CD4-positive, alpha-beta memory T cell (primary cell): ENCODE measurements around the gene OR51S1. TPM values are rescaled to one million over a fixed set of nuclear protein-coding genes. Genes with fewer than 3 reads are reported as not detected.
A peak's percentile ranks its signal among the peaks of the same experiment; 100 is the strongest.

Experiments used
- CTCF ChIA-PET: fragments of 350-600 bp; sonication (Branson Sonifier 250); formaldehyde crosslinking; loops from one replicate; lab custom pipeline; 2021; ENCODE audit warnings: inconsistent platforms; ENCODE audit not compliant: partially characterized antibody; lab: Charles Lee
- POLR2A ChIA-PET: fragments of 350-600 bp; sonication (Branson Sonifier 250); formaldehyde crosslinking; loops from one replicate; lab custom pipeline; 2021; ENCODE audit not compliant: partially characterized antibody; lab: Charles Lee
- DNase-seq, 5 donors: peaks; one replicate each; pipeline versions ENCODE4 v3.0.0 to v3.0.0-alpha.2; 2020 to 2022; ENCODE audit warnings: mixed read lengths in 1 of 5
- H3K27ac ChIP-seq: one replicate; pipeline ENCODE4 v1.7.0; 2013; ENCODE audit warnings: low read depth, low read length
- H3K27me3 ChIP-seq: 2 replicates; pipeline ENCODE4 v1.7.0; 2013; ENCODE audit warnings: mild to moderate bottlenecking, low read length, moderate library complexity; ENCODE audit not compliant: insufficient read depth
- H3K36me3 ChIP-seq: 2 replicates; pipeline ENCODE4 v1.7.0; 2013; ENCODE audit warnings: mild to moderate bottlenecking, low read length, moderate library complexity; ENCODE audit not compliant: insufficient read depth
- H3K4me1 ChIP-seq: 2 replicates; pipeline ENCODE4 v1.7.0; 2013; ENCODE audit warnings: mild to moderate bottlenecking, low read length, moderate library complexity; ENCODE audit not compliant: insufficient read depth
- H3K4me3 ChIP-seq, 2 donors: one replicate each; pipeline ENCODE4 v1.7.0; 2013; ENCODE audit warnings: low read length in 2 of 2, mild to moderate bottlenecking in 1 of 2
- H3K9me3 ChIP-seq, 2 donors: one replicate each; pipeline ENCODE4 v1.7.0; 2013; ENCODE audit warnings: low read length in 2 of 2, control low read depth in 1 of 2; ENCODE audit not compliant: control insufficient read depth in 1 of 2
- H3K27ac Mint-ChIP-seq, 7 donors: one replicate each; pipeline ENCODE4 v1.8.0; 2020 to 2021; ENCODE audit warnings: mixed read lengths in 7 of 7, mild to moderate bottlenecking in 6 of 7, inconsistent platforms in 3 of 7, moderate library complexity in 3 of 7
- H3K27me3 Mint-ChIP-seq, 2 donors: one replicate each; pipeline ENCODE4 v1.8.0; 2020 to 2021; ENCODE audit warnings: mixed read lengths in 2 of 2
- H3K36me3 Mint-ChIP-seq, 2 donors: one replicate each; pipeline ENCODE4 v1.8.0; 2020 to 2021; ENCODE audit warnings: mixed read lengths in 2 of 2, inconsistent platforms in 1 of 2, mild to moderate bottlenecking in 1 of 2
- H3K4me1 Mint-ChIP-seq, 4 donors: one replicate each; pipeline ENCODE4 v1.8.0; 2020 to 2021; ENCODE audit warnings: mixed read lengths in 4 of 4, mild to moderate bottlenecking in 1 of 4
- H3K4me3 Mint-ChIP-seq, 8 donors: one replicate each; pipeline ENCODE4 v1.8.0; 2020 to 2021; ENCODE audit warnings: mixed read lengths in 8 of 8, mild to moderate bottlenecking in 7 of 8, moderate library complexity in 6 of 8, inconsistent platforms in 3 of 8
- H3K9me3 Mint-ChIP-seq, 8 donors: one replicate each; pipeline ENCODE4 v1.8.0; 2020 to 2021; ENCODE audit warnings: mixed read lengths in 8 of 8, mild to moderate bottlenecking in 5 of 8, inconsistent platforms in 3 of 8, moderate library complexity in 1 of 8
- intact Hi-C: fragments of 100-400 bp; cut with micrococcal nuclease; formaldehyde crosslinking; loops from one replicate; pipeline ENCODE4 v1.15.1; 2023
- polyA plus RNA-seq, 2 donors: library from polyadenylated mRNA; unstranded; fragments of 300-500 nt; fragmentation: Illumina TruSeq; gene quantifications; one replicate each; pipeline ENCODE4 v1.2.3, GENCODE V29; 2021
- total RNA-seq, 2 experiments: library from RNA; stranded (reverse); gene quantifications; one replicate each; pipeline ENCODE4 v1.2.3, GENCODE V29; 2021

Gene OR51S1
- total and polyA plus RNA-seq, 4 experiments from 2014 or later = not detected

- CTCF ChIA-PET = no interaction called here
These were observed 9.0 kb downstream of the OR51S1 start for GRCh38 chr11:4839851-4840549.

GRCh38 chr11:4830909-4831308 is 18.1 kb downstream of the OR51S1 start:
- intact Hi-C loops = no loop called here
- Histone ChIP-seq H3K4me1 (no peaks in the 10 kb centered on the region), H3K27me3 (no peaks in the 10 kb centered on the region), H3K4me3 (no peak overlapping the region), H3K36me3 (no peaks in the 10 kb centered on the region), H3K9me3 (no peaks in the 10 kb centered on the region), H3K27ac (no peak overlapping the region)
- Mint-ChIP-seq H3K4me3 (no peak overlapping the region), H3K4me1 (no peaks in the 10 kb centered on the region), H3K27ac (no peak overlapping the region), H3K36me3 (no peaks in the 10 kb centered on the region), H3K27me3 (peaks cover 0 to 3% of the 10 kb centered on the region in 2 donors), H3K9me3 (peaks cover 0 to 3% (median 0%) of the 10 kb centered on the region in 8 donors)
- POLR2A ChIA-PET = no interaction called here
- CTCF ChIA-PET = no interaction called here
- DNase-seq = no peak

More at GRCh38 chr11:4839851-4840549, 9.0 kb downstream of the OR51S1 start:
- Histone ChIP-seq H3K9me3 (no peaks in the 10 kb centered on the region), H3K27ac (no peak overlapping the region), H3K4me3 (no peak overlapping the region), H3K36me3 (no peaks in the 10 kb centered on the region), H3K4me1 (no peaks in the 10 kb centered on the region), H3K27me3 (no peaks in the 10 kb centered on the region)
- H3K4me3 Mint-ChIP-seq = no peak overlapping the region
- no peaks in the 10 kb centered on the region for H3K36me3 Mint-ChIP-seq
- no peak for DNase-seq
- H3K9me3 Mint-ChIP-seq = peaks cover 0 to 2% (median 0%) of the 10 kb centered on the region in 8 donors
- intact Hi-C loops = no loop called here
- no peak overlapping the region for H3K27ac Mint-ChIP-seq
- peaks cover 0 to 4% of the 10 kb centered on the region in 2 donors for H3K27me3 Mint-ChIP-seq
- no peaks in the 10 kb centered on the region for H3K4me1 Mint-ChIP-seq
- POLR2A ChIA-PET = no interaction called here

- Mint-ChIP-seq H3K9me3 (peaks cover 0 to 3% (median 0%) of the 10 kb centered on the region in 8 donors), H3K4me1 (no peaks in the 10 kb centered on the region), H3K36me3 (no peaks in the 10 kb centered on the region), H3K4me3 (no peak overlapping the region), H3K27me3 (peaks cover 0 to 2% of the 10 kb centered on the region in 2 donors), H3K27ac (no peak overlapping the region)
- Histone ChIP-seq H3K9me3 (no peaks in the 10 kb centered on the region), H3K27ac (no peak overlapping the region), H3K4me3 (no peak overlapping the region), H3K4me1 (no peaks in the 10 kb centered on the region), H3K27me3 (no peaks in the 10 kb centered on the region), H3K36me3 (no peaks in the 10 kb centered on the region)
- POLR2A ChIA-PET = no interaction called here
- intact Hi-C loops = no loop called here
- no peak for DNase-seq
- CTCF ChIA-PET = no interaction called here
These were observed 18.7 kb downstream of the OR51S1 start for GRCh38 chr11:4830346-4830745.

GRCh38 chr11:4826425-4826824 is 22.6 kb downstream of the OR51S1 start:
- no peaks in the 10 kb centered on the region for H3K9me3 ChIP-seq
- no peaks in the 10 kb centered on the region for H3K36me3 Mint-ChIP-seq
- no peaks in the 10 kb centered on the region for H3K27me3 ChIP-seq
- H3K4me1 ChIP-seq = no peaks in the 10 kb centered on the region
- peaks cover 0 to 2% of the 10 kb centered on the region in 2 donors for H3K27me3 Mint-ChIP-seq
- H3K4me3 ChIP-seq = no peak overlapping the region
- H3K4me1 Mint-ChIP-seq = no peaks in the 10 kb centered on the region
- H3K9me3 Mint-ChIP-seq = peaks cover 0 to 4% (median 0%) of the 10 kb centered on the region in 8 donors
- no peak for DNase-seq
- intact Hi-C loops = no loop called here
- no peak overlapping the region for H3K27ac ChIP-seq
- CTCF ChIA-PET = no interaction called here
- no peak overlapping the region for H3K4me3 Mint-ChIP-seq
- H3K27ac Mint-ChIP-seq = no peak overlapping the region
- H3K36me3 ChIP-seq = no peaks in the 10 kb centered on the region
- POLR2A ChIA-PET = no interaction called here

- Histone ChIP-seq H3K4me3 (no peak overlapping the region), H3K9me3 (no peaks in the 10 kb centered on the region), H3K36me3 (no peaks in the 10 kb centered on the region), H3K4me1 (no peaks in the 10 kb centered on the region), H3K27me3 (peaks cover 4% of the 10 kb centered on the region), H3K27ac (no peak overlapping the region)
- Mint-ChIP-seq H3K4me3 (no peak overlapping the region), H3K4me1 (no peaks in the 10 kb centered on the region), H3K36me3 (no peaks in the 10 kb centered on the region), H3K9me3 (peaks cover 0 to 4% (median 0%) of the 10 kb centered on the region in 8 donors), H3K27me3 (peaks cover 2 to 3% of the 10 kb centered on the region in 2 donors), H3K27ac (no peak overlapping the region)
- intact Hi-C loops = no loop called here
- ChIA-PET POLR2A (no interaction called here), CTCF (no interaction called here)
- DNase-seq = no peak
These were observed 23.9 kb downstream of the OR51S1 start for GRCh38 chr11:4825132-4825531.

GRCh38 chr11:4821021-4821420 is 28.0 kb downstream of the OR51S1 start, which contains the start of gene OR51F2:
TSS of gene OR51F2 (plus strand) at chr11:4821321. CDS start at chr11:4821422, 101 bp downstream.
- Histone ChIP-seq H3K4me3 (no peak within 1 kb of the TSS), H3K27me3 (peaks cover 4% of the 10 kb centered on the region), H3K36me3 (no peaks in the 10 kb centered on the region), H3K4me1 (no peaks in the 10 kb centered on the region), H3K9me3 (no peaks in the 10 kb centered on the region), H3K27ac (no peak within 1 kb of the TSS)
- Mint-ChIP-seq H3K9me3 (peaks cover 0 to 4% (median 0%) of the 10 kb centered on the region in 8 donors), H3K4me3 (no peak within 1 kb of the TSS), H3K4me1 (no peaks in the 10 kb centered on the region), H3K36me3 (no peaks in the 10 kb centered on the region), H3K27me3 (peaks cover 2 to 3% of the 10 kb centered on the region in 2 donors), H3K27ac (peak within 1 kb of the TSS in 1 of 7 donors; percentile 38)
- POLR2A ChIA-PET = no interaction called here
- no peak for DNase-seq
- intact Hi-C loops = no loop called here
- CTCF ChIA-PET = no interaction called here

- DNase-seq = no peak
- Mint-ChIP-seq H3K4me3 (no peak overlapping the region), H3K9me3 (no peaks in the 10 kb centered on the region), H3K4me1 (no peaks in the 10 kb centered on the region), H3K27me3 (no peaks in the 10 kb centered on the region), H3K27ac (no peak overlapping the region), H3K36me3 (no peaks in the 10 kb centered on the region)
- Histone ChIP-seq H3K36me3 (no peaks in the 10 kb centered on the region), H3K4me1 (no peaks in the 10 kb centered on the region), H3K4me3 (no peak overlapping the region), H3K27me3 (no peaks in the 10 kb centered on the region), H3K27ac (no peak overlapping the region), H3K9me3 (no peaks in the 10 kb centered on the region)
- CTCF ChIA-PET = no interaction called here
- intact Hi-C loops = no loop called here
- POLR2A ChIA-PET = no interaction called here
These were observed 39.8 kb downstream of the OR51S1 start for GRCh38 chr11:4809246-4809645.
